ENCODE data around the gene RBPJL. TPM values are rescaled to one million over a fixed set of nuclear protein-coding genes. Genes with fewer than 3 reads are reported as not detected.
A peak's percentile ranks its signal among the peaks of the same experiment; 100 is the strongest.

Gene RBPJL
- total and polyA plus RNA-seq, 2 of the 13 experiments (the other 11 are each of a cell fraction or from before 2014, with no cell fraction given): not detected

DNA sequence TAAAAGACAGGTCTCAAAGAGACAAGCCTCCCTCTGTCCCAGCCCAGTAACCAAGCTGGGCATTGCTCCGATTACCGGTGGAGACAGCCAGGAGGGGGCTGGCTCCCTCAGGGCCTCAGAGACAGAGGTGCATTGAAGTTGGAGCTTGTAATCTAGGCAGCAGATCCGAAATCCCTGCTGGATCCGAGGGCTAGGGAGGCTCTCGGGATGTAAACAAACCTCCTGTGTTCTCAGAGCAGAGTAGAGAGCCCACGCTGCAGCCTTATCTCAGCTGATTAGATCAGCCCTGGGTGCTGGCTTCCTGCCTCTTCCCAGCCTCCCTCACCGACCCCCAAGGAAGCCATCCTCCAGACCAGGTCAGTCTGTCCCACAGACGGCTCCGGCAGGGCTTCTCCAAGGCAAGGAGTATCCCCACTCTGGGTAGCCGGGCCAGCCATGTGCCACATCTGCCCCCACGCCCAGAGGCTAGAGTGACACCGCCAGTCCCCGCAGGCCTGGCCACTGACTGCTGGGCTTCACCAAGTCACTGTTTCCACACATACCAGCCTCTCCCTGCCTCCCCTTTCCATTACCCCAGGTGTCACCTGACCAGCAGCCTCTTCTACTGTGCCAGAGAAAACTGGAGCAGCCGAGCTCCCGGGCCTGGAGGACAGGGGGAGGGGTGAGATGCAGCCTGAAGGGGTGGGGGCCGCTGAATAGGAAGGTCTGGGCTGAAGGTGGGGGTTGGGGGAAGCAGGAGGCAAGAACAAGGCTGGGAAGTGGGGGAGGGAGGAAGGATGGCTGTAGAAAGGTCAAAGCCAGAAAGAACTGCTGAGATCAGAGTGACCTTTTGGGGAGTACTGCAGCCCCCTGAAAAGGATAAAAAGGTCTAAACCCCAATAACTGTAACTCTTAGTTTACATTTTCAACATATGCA is 35.6 kb downstream of the RBPJL start (continued):
- TF ChIP-seq, protein P1, sequence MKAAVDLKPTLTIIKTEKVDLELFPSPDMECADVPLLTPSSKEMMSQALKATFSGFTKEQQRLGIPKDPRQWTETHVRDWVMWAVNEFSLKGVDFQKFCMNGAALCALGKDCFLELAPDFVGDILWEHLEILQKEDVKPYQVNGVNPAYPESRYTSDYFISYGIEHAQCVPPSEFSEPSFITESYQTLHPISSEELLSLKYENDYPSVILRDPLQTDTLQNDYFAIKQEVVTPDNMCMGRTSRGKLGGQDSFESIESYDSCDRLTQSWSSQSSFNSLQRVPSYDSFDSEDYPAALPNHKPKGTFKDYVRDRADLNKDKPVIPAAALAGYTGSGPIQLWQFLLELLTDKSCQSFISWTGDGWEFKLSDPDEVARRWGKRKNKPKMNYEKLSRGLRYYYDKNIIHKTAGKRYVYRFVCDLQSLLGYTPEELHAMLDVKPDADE (CRISPR knock-in tag; IDR thresholded peaks at IDR 0.05): no peak
- TF ChIP-seq, protein P2, sequence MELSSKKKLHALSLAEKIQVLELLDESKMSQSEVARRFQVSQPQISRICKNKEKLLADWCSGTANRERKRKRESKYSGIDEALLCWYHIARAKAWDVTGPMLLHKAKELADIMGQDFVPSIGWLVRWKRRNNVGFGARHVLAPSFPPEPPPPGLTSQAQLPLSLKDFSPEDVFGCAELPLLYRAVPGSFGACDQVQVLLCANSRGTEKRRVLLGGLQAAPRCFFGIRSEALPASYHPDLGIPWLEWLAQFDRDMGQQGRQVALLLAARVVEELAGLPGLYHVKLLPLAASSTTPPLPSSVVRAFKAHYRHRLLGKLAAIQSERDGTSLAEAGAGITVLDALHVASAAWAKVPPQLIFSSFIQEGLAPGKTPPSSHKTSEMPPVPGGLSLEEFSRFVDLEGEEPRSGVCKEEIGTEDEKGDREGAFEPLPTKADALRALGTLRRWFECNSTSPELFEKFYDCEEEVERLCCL (CRISPR knock-in tag; IDR thresholded peaks at IDR 0.05; ENCODE audit: borderline replicate concordance): no peak
- TF ChIP-seq FOSL1 (CRISPR knock-in tag; IDR thresholded peaks at IDR 0.05; ENCODE audit: borderline replicate concordance) (no peak), ZNF839 (CRISPR knock-in tag; IDR thresholded peaks at IDR 0.05; ENCODE audit: borderline replicate concordance) (no peak; the same call in 1 of the 2 replicates), FOXK1 (CRISPR knock-in tag; IDR thresholded peaks at IDR 0.05; ENCODE audit: borderline replicate concordance, low read depth) (0 out of 2 replicates have a peak, but pooled peaks have one; percentile 39), JDP2 (CRISPR knock-in tag; IDR thresholded peaks at IDR 0.05; ENCODE audit: borderline replicate concordance) (no peak), ZNF335 (CRISPR knock-in tag; IDR thresholded peaks at IDR 0.05) (no peak), REL (CRISPR knock-in tag; conservative IDR thresholded peaks at IDR 0.05) (no peak), ZNF644 (CRISPR knock-in tag; IDR thresholded peaks at IDR 0.05; ENCODE audit: low read depth) (no peak), RXRA (CRISPR knock-in tag; IDR thresholded peaks at IDR 0.05) (no peak; the same call in 1 of the 2 replicates), U2AF2 (IDR thresholded peaks at IDR 0.05; ENCODE audit: low read depth, low read length) (no peak), NCOA2 (CRISPR knock-in tag; IDR thresholded peaks at IDR 0.05) (peak; percentile 53; the same call in 1 of the 2 replicates), MLLT10 (CRISPR knock-in tag; IDR thresholded peaks at IDR 0.05) (no peak), ZNF776 (CRISPR knock-in tag; IDR thresholded peaks at IDR 0.05) (peak; percentile 45; the same call in 1 of the 2 replicates)
- TF ChIP-seq, protein P3, sequence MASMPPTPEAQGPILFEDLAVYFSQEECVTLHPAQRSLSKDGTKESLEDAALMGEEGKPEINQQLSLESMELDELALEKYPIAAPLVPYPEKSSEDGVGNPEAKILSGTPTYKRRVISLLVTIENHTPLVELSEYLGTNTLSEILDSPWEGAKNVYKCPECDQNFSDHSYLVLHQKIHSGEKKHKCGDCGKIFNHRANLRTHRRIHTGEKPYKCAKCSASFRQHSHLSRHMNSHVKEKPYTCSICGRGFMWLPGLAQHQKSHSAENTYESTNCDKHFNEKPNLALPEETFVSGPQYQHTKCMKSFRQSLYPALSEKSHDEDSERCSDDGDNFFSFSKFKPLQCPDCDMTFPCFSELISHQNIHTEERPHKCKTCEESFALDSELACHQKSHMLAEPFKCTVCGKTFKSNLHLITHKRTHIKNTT (CRISPR knock-in tag; IDR thresholded peaks at IDR 0.05): no peak
- TF ChIP-seq, protein P4, sequence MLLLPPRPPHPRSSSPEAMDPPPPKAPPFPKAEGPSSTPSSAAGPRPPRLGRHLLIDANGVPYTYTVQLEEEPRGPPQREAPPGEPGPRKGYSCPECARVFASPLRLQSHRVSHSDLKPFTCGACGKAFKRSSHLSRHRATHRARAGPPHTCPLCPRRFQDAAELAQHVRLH (CRISPR knock-in tag; IDR thresholded peaks at IDR 0.05; ENCODE audit: borderline replicate concordance, low read depth): no peak
- TF ChIP-seq, protein P5, sequence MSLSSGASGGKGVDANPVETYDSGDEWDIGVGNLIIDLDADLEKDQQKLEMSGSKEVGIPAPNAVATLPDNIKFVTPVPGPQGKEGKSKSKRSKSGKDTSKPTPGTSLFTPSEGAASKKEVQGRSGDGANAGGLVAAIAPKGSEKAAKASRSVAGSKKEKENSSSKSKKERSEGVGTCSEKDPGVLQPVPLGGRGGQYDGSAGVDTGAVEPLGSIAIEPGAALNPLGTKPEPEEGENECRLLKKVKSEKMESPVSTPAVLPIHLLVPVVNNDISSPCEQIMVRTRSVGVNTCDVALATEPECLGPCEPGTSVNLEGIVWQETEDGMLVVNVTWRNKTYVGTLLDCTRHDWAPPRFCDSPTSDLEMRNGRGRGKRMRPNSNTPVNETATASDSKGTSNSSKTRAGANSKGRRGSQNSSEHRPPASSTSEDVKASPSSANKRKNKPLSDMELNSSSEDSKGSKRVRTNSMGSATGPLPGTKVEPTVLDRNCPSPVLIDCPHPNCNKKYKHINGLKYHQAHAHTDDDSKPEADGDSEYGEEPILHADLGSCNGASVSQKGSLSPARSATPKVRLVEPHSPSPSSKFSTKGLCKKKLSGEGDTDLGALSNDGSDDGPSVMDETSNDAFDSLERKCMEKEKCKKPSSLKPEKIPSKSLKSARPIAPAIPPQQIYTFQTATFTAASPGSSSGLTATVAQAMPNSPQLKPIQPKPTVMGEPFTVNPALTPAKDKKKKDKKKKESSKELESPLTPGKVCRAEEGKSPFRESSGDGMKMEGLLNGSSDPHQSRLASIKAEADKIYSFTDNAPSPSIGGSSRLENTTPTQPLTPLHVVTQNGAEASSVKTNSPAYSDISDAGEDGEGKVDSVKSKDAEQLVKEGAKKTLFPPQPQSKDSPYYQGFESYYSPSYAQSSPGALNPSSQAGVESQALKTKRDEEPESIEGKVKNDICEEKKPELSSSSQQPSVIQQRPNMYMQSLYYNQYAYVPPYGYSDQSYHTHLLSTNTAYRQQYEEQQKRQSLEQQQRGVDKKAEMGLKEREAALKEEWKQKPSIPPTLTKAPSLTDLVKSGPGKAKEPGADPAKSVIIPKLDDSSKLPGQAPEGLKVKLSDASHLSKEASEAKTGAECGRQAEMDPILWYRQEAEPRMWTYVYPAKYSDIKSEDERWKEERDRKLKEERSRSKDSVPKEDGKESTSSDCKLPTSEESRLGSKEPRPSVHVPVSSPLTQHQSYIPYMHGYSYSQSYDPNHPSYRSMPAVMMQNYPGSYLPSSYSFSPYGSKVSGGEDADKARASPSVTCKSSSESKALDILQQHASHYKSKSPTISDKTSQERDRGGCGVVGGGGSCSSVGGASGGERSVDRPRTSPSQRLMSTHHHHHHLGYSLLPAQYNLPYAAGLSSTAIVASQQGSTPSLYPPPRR (CRISPR knock-in tag; IDR thresholded peaks at IDR 0.05; ENCODE audit: borderline replicate concordance): peak; percentile 80
- TF ChIP-seq, protein P6, sequence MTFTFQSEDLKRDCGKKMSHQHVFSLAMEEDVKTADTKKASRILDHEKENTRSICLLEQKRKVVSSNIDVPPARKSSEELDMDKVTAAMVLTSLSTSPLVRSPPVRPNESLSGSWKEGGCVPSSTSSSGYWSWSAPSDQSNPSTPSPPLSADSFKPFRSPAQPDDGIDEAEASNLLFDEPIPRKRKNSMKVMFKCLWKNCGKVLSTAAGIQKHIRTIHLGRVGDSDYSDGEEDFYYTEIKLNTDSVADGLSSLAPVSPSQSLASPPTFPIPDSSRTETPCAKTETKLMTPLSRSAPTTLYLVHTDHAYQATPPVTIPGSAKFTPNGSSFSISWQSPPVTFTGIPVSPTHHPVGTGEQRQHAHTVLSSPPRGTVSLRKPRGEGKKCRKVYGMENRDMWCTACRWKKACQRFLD (CRISPR knock-in tag; IDR thresholded peaks at IDR 0.05; ENCODE audit: borderline replicate concordance): no peak

Data from HepG2 (cell line).